IPS-15b (cell line): ENCODE results near the gene FRMD4A.

Experiments used
- H3K27me3 ChIP-seq: one replicate; pipeline ENCODE4 v1.6.1; 2013; ENCODE audit warnings: low read length; ENCODE audit not compliant: control insufficient read depth, insufficient read depth
- H3K36me3 ChIP-seq: one replicate; pipeline ENCODE4 v1.6.1; 2013; ENCODE audit warnings: low read length; ENCODE audit not compliant: control insufficient read depth, insufficient read depth
- H3K4me1 ChIP-seq: one replicate; pipeline ENCODE4 v1.6.1; 2013; ENCODE audit warnings: mild to moderate bottlenecking, low read length; ENCODE audit not compliant: control insufficient read depth, insufficient read depth
- H3K4me3 ChIP-seq: one replicate; pipeline ENCODE4 v1.5.1; 2013; ENCODE audit warnings: low read depth, low read length
- H3K9ac ChIP-seq: one replicate; pipeline ENCODE4 v1.6.1; 2013; ENCODE audit warnings: low read depth, mild to moderate bottlenecking, low read length
- H3K9me3 ChIP-seq: one replicate; pipeline ENCODE4 v1.6.1; 2013; ENCODE audit warnings: mild to moderate bottlenecking, low read length; ENCODE audit not compliant: control insufficient read depth, insufficient read depth

FRMD4A gene

GRCh38 chr10:14334771-14335170 lies 4.0 kb upstream of the FRMD4A start:
- Histone ChIP-seq H3K4me3 (no peak overlapping the region), H3K36me3 (no peaks in the 10 kb centered on the region), H3K9ac (no peak overlapping the region), H3K27me3 (no peaks in the 10 kb centered on the region), H3K4me1 (peaks cover 5% of the 10 kb centered on the region), H3K9me3 (no peaks in the 10 kb centered on the region)

- H3K9ac ChIP-seq: no peak overlapping the region
- no peaks in the 10 kb centered on the region for H3K27me3 ChIP-seq
- H3K36me3 ChIP-seq: no peaks in the 10 kb centered on the region
- no peaks in the 10 kb centered on the region for H3K9me3 ChIP-seq
- no peak overlapping the region for H3K4me3 ChIP-seq
- peaks cover 13% of the 10 kb centered on the region for H3K4me1 ChIP-seq
Measured at GRCh38 chr10:14333606-14334005, 2.9 kb upstream of the FRMD4A start.

- Histone ChIP-seq H3K4me3 (no peak overlapping the region), H3K27me3 (no peaks in the 10 kb centered on the region)
Measured at GRCh38 chr10:14332903-14333302, 2.2 kb upstream of the FRMD4A start.

GRCh38 chr10:14329746-14330173 lies 964 bp downstream of the FRMD4A start:
- Histone ChIP-seq H3K4me1 (peaks cover 13% of the 10 kb centered on the region), H3K9ac (no peak overlapping the region), H3K36me3 (no peaks in the 10 kb centered on the region), H3K9me3 (no peaks in the 10 kb centered on the region), H3K27me3 (no peaks in the 10 kb centered on the region), H3K4me3 (no peak overlapping the region)

More at GRCh38 chr10:14332903-14333302, 2.2 kb upstream of the FRMD4A start:
- Histone ChIP-seq H3K4me1 (peaks cover 13% of the 10 kb centered on the region), H3K9me3 (no peaks in the 10 kb centered on the region), H3K36me3 (no peaks in the 10 kb centered on the region), H3K9ac (no peak overlapping the region)

GRCh38 chr10:14328881-14329672 lies 1.6 kb downstream of the FRMD4A start:
- Histone ChIP-seq H3K4me3 (no peak overlapping the region), H3K4me1 (peaks cover 13% of the 10 kb centered on the region), H3K9me3 (no peaks in the 10 kb centered on the region), H3K36me3 (no peaks in the 10 kb centered on the region), H3K9ac (no peak overlapping the region), H3K27me3 (no peaks in the 10 kb centered on the region)

GRCh38 chr10:14327527-14327926 lies 3.2 kb downstream of the FRMD4A start:
- Histone ChIP-seq H3K9me3 (no peaks in the 10 kb centered on the region), H3K27me3 (no peaks in the 10 kb centered on the region), H3K4me3 (no peak overlapping the region), H3K9ac (no peak overlapping the region), H3K4me1 (peaks cover 13% of the 10 kb centered on the region), H3K36me3 (no peaks in the 10 kb centered on the region)

- H3K4me1 ChIP-seq: peaks cover 13% of the 10 kb centered on the region
- no peaks in the 10 kb centered on the region for H3K27me3 ChIP-seq
- no peaks in the 10 kb centered on the region for H3K36me3 ChIP-seq
- H3K9ac ChIP-seq: no peak overlapping the region
- no peaks in the 10 kb centered on the region for H3K9me3 ChIP-seq
- no peak overlapping the region for H3K4me3 ChIP-seq
Measured at GRCh38 chr10:14326581-14326980, 4.1 kb downstream of the FRMD4A start.

GRCh38 chr10:14325325-14325955 lies 5.3 kb downstream of the FRMD4A start:
- Histone ChIP-seq H3K9me3 (no peaks in the 10 kb centered on the region), H3K9ac (no peak overlapping the region), H3K4me3 (no peak overlapping the region), H3K27me3 (no peaks in the 10 kb centered on the region), H3K4me1 (peaks cover 10% of the 10 kb centered on the region), H3K36me3 (no peaks in the 10 kb centered on the region)

- Histone ChIP-seq H3K9me3 (no peaks in the 10 kb centered on the region), H3K4me3 (no peak overlapping the region), H3K9ac (no peak overlapping the region), H3K27me3 (no peaks in the 10 kb centered on the region), H3K36me3 (no peaks in the 10 kb centered on the region), H3K4me1 (no peaks in the 10 kb centered on the region)
Measured at GRCh38 chr10:14322526-14323188, 8.1 kb downstream of the FRMD4A start.

GRCh38 chr10:14318007-14318406 lies 12.7 kb downstream of the FRMD4A start:
- no peaks in the 10 kb centered on the region for H3K9me3 ChIP-seq
- no peak overlapping the region for H3K9ac ChIP-seq
- H3K4me1 ChIP-seq: no peaks in the 10 kb centered on the region
- H3K36me3 ChIP-seq: no peaks in the 10 kb centered on the region
- no peak overlapping the region for H3K4me3 ChIP-seq
- no peaks in the 10 kb centered on the region for H3K27me3 ChIP-seq

- Histone ChIP-seq H3K4me1 (peaks cover 5% of the 10 kb centered on the region), H3K27me3 (no peaks in the 10 kb centered on the region), H3K36me3 (no peaks in the 10 kb centered on the region), H3K9ac (no peak overlapping the region), H3K4me3 (no peak overlapping the region), H3K9me3 (no peaks in the 10 kb centered on the region)
Measured at GRCh38 chr10:14312014-14312413, 18.7 kb downstream of the FRMD4A start.
